Activated T-cell treated with anti-CD3 and anti-CD28 coated beads, Interleukin-2, amount 50 U/mL, for 24 hours (primary cell): ENCODE measurements around the gene LRFN2.

Experiments used
- DNase-seq: peaks from one replicate; pipeline ENCODE4 v3.0.0-alpha.2; 2020
- H3K27ac Mint-ChIP-seq: 2 replicates; pipeline ENCODE4 v1.8.0; 2020; ENCODE audit warnings: mild to moderate bottlenecking, mixed read lengths
- H3K27me3 Mint-ChIP-seq: 2 replicates; pipeline ENCODE4 v1.8.0; 2020; ENCODE audit warnings: mixed read lengths
- H3K36me3 Mint-ChIP-seq: 2 replicates; pipeline ENCODE4 v1.8.0; 2020; ENCODE audit warnings: low read depth, mixed read lengths
- H3K4me1 Mint-ChIP-seq: 2 replicates; pipeline ENCODE4 v1.8.0; 2020; ENCODE audit warnings: low read depth, mixed read lengths
- H3K4me3 Mint-ChIP-seq: 2 replicates; pipeline ENCODE4 v1.8.0; 2020; ENCODE audit warnings: mild to moderate bottlenecking, moderate library complexity, mixed read lengths
- H3K9me3 Mint-ChIP-seq: 2 replicates; pipeline ENCODE4 v1.8.0; 2020; ENCODE audit warnings: mixed read lengths

Gene LRFN2

GRCh38 chr6:40422046-40422445, 165.1 kb downstream of the LRFN2 start:
- Mint-ChIP-seq H3K4me3 (no peak overlapping the region), H3K36me3 (no peaks in the 10 kb centered on the region), H3K9me3 (no peaks in the 10 kb centered on the region), H3K27me3 (no peaks in the 10 kb centered on the region), H3K4me1 (peaks cover 8% of the 10 kb centered on the region), H3K27ac (no peak overlapping the region)
- DNase-seq: no peak

GRCh38 chr6:40419946-40420728, 167.0 kb downstream of the LRFN2 start:
- H3K36me3 Mint-ChIP-seq: no peaks in the 10 kb centered on the region
- no peaks in the 10 kb centered on the region for H3K9me3 Mint-ChIP-seq
- H3K27me3 Mint-ChIP-seq: no peaks in the 10 kb centered on the region
- H3K4me3 Mint-ChIP-seq: no peak overlapping the region
- DNase-seq: no peak
- no peak overlapping the region for H3K27ac Mint-ChIP-seq
- peaks cover 8% of the 10 kb centered on the region for H3K4me1 Mint-ChIP-seq

- no peaks in the 10 kb centered on the region for H3K9me3 Mint-ChIP-seq
These were observed 167.8 kb downstream of the LRFN2 start for GRCh38 chr6:40419377-40419776.

GRCh38 chr6:40417031-40417430, 170.1 kb downstream of the LRFN2 start:
- Mint-ChIP-seq H3K27me3 (no peaks in the 10 kb centered on the region), H3K27ac (no peak overlapping the region)

More at GRCh38 chr6:40419377-40419776, 167.8 kb downstream of the LRFN2 start:
- H3K36me3 Mint-ChIP-seq: no peaks in the 10 kb centered on the region
- DNase-seq: no peak
- no peaks in the 10 kb centered on the region for H3K27me3 Mint-ChIP-seq
- peaks cover 8% of the 10 kb centered on the region for H3K4me1 Mint-ChIP-seq
- H3K27ac Mint-ChIP-seq: no peak overlapping the region
- H3K4me3 Mint-ChIP-seq: no peak overlapping the region

GRCh38 chr6:40414617-40415016, 172.5 kb downstream of the LRFN2 start:
- Mint-ChIP-seq H3K27me3 (no peaks in the 10 kb centered on the region), H3K9me3 (no peaks in the 10 kb centered on the region), H3K4me3 (no peak overlapping the region)

More at GRCh38 chr6:40417031-40417430, 170.1 kb downstream of the LRFN2 start:
- no peak for DNase-seq
- Mint-ChIP-seq H3K4me3 (no peak overlapping the region), H3K4me1 (peaks cover 8% of the 10 kb centered on the region), H3K36me3 (no peaks in the 10 kb centered on the region), H3K9me3 (no peaks in the 10 kb centered on the region)

GRCh38 chr6:40413239-40413638, 173.9 kb downstream of the LRFN2 start:
- Mint-ChIP-seq H3K27ac (no peak overlapping the region), H3K36me3 (no peaks in the 10 kb centered on the region), H3K27me3 (no peaks in the 10 kb centered on the region), H3K9me3 (no peaks in the 10 kb centered on the region), H3K4me1 (peaks cover 1% of the 10 kb centered on the region), H3K4me3 (no peak overlapping the region)
- no peak for DNase-seq

More at GRCh38 chr6:40414617-40415016, 172.5 kb downstream of the LRFN2 start:
- Mint-ChIP-seq H3K4me1 (peaks cover 2% of the 10 kb centered on the region), H3K27ac (no peak overlapping the region), H3K36me3 (no peaks in the 10 kb centered on the region)
- no peak for DNase-seq

GRCh38 chr6:40411881-40412280, 175.3 kb downstream of the LRFN2 start:
- no peak overlapping the region for H3K4me3 Mint-ChIP-seq
- no peaks in the 10 kb centered on the region for H3K9me3 Mint-ChIP-seq
- DNase-seq: no peak
- peaks cover 1% of the 10 kb centered on the region for H3K4me1 Mint-ChIP-seq
- H3K27ac Mint-ChIP-seq: no peak overlapping the region
- no peaks in the 10 kb centered on the region for H3K27me3 Mint-ChIP-seq
- no peaks in the 10 kb centered on the region for H3K36me3 Mint-ChIP-seq

GRCh38 chr6:40410821-40411220, 176.3 kb downstream of the LRFN2 start:
- H3K4me3 Mint-ChIP-seq: no peak overlapping the region
- no peaks in the 10 kb centered on the region for H3K9me3 Mint-ChIP-seq
- no peak overlapping the region for H3K27ac Mint-ChIP-seq
- peaks cover 1% of the 10 kb centered on the region for H3K4me1 Mint-ChIP-seq
- no peaks in the 10 kb centered on the region for H3K27me3 Mint-ChIP-seq
- no peak for DNase-seq
- no peaks in the 10 kb centered on the region for H3K36me3 Mint-ChIP-seq

GRCh38 chr6:40409716-40410397, 177.3 kb downstream of the LRFN2 start:
- Mint-ChIP-seq H3K4me3 (no peak overlapping the region), H3K27me3 (no peaks in the 10 kb centered on the region), H3K36me3 (no peaks in the 10 kb centered on the region), H3K27ac (no peak overlapping the region), H3K9me3 (no peaks in the 10 kb centered on the region), H3K4me1 (peaks cover 1% of the 10 kb centered on the region)
- DNase-seq: no peak

GRCh38 chr6:40408786-40409542, 178.2 kb downstream of the LRFN2 start:
- no peaks in the 10 kb centered on the region for H3K9me3 Mint-ChIP-seq
- no peaks in the 10 kb centered on the region for H3K27me3 Mint-ChIP-seq
- DNase-seq: no peak
- no peak overlapping the region for H3K27ac Mint-ChIP-seq
- H3K36me3 Mint-ChIP-seq: no peaks in the 10 kb centered on the region
- H3K4me3 Mint-ChIP-seq: no peak overlapping the region
- peaks cover 1% of the 10 kb centered on the region for H3K4me1 Mint-ChIP-seq

- H3K36me3 Mint-ChIP-seq: no peaks in the 10 kb centered on the region
- H3K27ac Mint-ChIP-seq: no peak overlapping the region
- DNase-seq: no peak
- no peaks in the 10 kb centered on the region for H3K9me3 Mint-ChIP-seq
- H3K27me3 Mint-ChIP-seq: no peaks in the 10 kb centered on the region
- H3K4me3 Mint-ChIP-seq: no peak overlapping the region
- H3K4me1 Mint-ChIP-seq: peaks cover 1% of the 10 kb centered on the region
These were observed 179.9 kb downstream of the LRFN2 start for GRCh38 chr6:40407239-40407638.

GRCh38 chr6:40406175-40406574, 181.0 kb downstream of the LRFN2 start:
- peaks cover 1% of the 10 kb centered on the region for H3K4me1 Mint-ChIP-seq
- H3K27ac Mint-ChIP-seq: no peak overlapping the region
- no peaks in the 10 kb centered on the region for H3K36me3 Mint-ChIP-seq
- H3K9me3 Mint-ChIP-seq: no peaks in the 10 kb centered on the region
- H3K4me3 Mint-ChIP-seq: no peak overlapping the region
- no peak for DNase-seq
- H3K27me3 Mint-ChIP-seq: no peaks in the 10 kb centered on the region

GRCh38 chr6:40400738-40401137, 186.4 kb downstream of the LRFN2 start:
- Mint-ChIP-seq H3K27ac (no peak overlapping the region), H3K9me3 (no peaks in the 10 kb centered on the region), H3K27me3 (no peaks in the 10 kb centered on the region), H3K36me3 (no peaks in the 10 kb centered on the region), H3K4me3 (no peak overlapping the region), H3K4me1 (peaks cover 9% of the 10 kb centered on the region)
- DNase-seq: no peak

- Mint-ChIP-seq H3K9me3 (no peaks in the 10 kb centered on the region), H3K36me3 (no peaks in the 10 kb centered on the region), H3K4me1 (peaks cover 9% of the 10 kb centered on the region), H3K27me3 (no peaks in the 10 kb centered on the region), H3K27ac (no peak overlapping the region), H3K4me3 (no peak overlapping the region)
- DNase-seq: no peak
These were observed 187.2 kb downstream of the LRFN2 start for GRCh38 chr6:40399888-40400457.
